ENCODE data around the gene COX4I2. TPM values are rescaled to one million over a fixed set of nuclear protein-coding genes. Genes with fewer than 3 reads are reported as not detected.
"Not testable (repeated sequence)": the region's sequence is repeated elsewhere in the genome, so short reads cannot be mapped to it uniquely, and the experiment has no call there.

The COX4I2 gene
- total and polyA plus RNA-seq, 2 experiments from 2014 or later, result not detected

DNA sequence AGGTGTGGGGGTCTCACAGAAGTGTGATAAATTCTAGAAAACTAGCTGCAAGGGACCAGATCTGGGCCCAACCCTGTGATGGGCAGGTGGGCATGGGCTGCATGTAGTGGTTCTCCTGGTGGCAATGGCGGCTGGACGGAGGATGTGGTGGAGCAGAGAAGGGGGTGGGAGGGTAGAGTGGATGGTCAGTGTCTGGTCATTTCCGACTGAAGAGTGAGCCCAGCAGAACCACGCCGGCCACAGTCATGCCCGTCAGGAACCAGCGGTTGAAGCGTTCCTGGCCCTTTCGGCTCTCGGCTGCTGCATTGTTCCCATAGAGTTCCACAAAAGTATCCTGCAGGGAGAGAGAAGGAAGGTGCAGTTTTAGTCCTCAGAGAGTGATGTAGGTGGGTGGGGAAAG is 28.0 kb downstream of the COX4I2 start:
- TF ChIP-seq EZH2 (IDR thresholded peaks at IDR 0.05; ENCODE audit: insufficient read depth, poor library complexity, severe bottlenecking), result no peak
- no peak for TF ChIP-seq EZH2phosphoT487 (IDR thresholded peaks at IDR 0.05; ENCODE audit: insufficient read depth, low read depth)
- Histone ChIP-seq H3F3A (ENCODE audit: insufficient read depth) (peaks cover 12% of the 10 kb centered on the region; the same call in 1 of the 2 replicates), H3K4me1 (ENCODE audit: insufficient read depth) (0 out of 2 replicates have a peak, but pooled peaks cover 9% of the 10 kb centered on the region), H3K27ac (no peak overlapping the region), H3K4me2 (ENCODE audit: unreplicated experiment) (no peak overlapping the region), H3K79me2 (ENCODE audit: insufficient read depth) (peaks cover 50% of the 10 kb centered on the region), H3K27me3 (replicated peaks; ENCODE audit: insufficient read depth) (no peaks in the 10 kb centered on the region), H3K9ac (no peak overlapping the region), H2AFZ (no peak overlapping the region), H3K9me3 (ENCODE audit: low read depth) (no peaks in the 10 kb centered on the region), H3K4me3 (no peak overlapping the region), H3K9me2 (ENCODE audit: insufficient read depth) (no peaks in the 10 kb centered on the region), H4K20me1 (ENCODE audit: insufficient read depth) (no peaks in the 10 kb centered on the region), H3K36me3 (ENCODE audit: low read depth) (no peaks in the 10 kb centered on the region; the same call in 1 of the 2 replicates)
- in situ Hi-C loops (cut with MboI), result loop anchor here (10.0 kb wide), 1 partner anchor 59 kb away; the partner anchor contains the start of gene BCL2L1
- 96% methylated on average over 7 to 10 of the region's 10 CpGs for WGBS, 2 experiments (ENCODE audit: low coverage in 1 of 2, low lambda C conversion rate in 2 of 2, missing lambda C conversion rate in 2 of 2)
- no peak for DNase-seq

DNA sequence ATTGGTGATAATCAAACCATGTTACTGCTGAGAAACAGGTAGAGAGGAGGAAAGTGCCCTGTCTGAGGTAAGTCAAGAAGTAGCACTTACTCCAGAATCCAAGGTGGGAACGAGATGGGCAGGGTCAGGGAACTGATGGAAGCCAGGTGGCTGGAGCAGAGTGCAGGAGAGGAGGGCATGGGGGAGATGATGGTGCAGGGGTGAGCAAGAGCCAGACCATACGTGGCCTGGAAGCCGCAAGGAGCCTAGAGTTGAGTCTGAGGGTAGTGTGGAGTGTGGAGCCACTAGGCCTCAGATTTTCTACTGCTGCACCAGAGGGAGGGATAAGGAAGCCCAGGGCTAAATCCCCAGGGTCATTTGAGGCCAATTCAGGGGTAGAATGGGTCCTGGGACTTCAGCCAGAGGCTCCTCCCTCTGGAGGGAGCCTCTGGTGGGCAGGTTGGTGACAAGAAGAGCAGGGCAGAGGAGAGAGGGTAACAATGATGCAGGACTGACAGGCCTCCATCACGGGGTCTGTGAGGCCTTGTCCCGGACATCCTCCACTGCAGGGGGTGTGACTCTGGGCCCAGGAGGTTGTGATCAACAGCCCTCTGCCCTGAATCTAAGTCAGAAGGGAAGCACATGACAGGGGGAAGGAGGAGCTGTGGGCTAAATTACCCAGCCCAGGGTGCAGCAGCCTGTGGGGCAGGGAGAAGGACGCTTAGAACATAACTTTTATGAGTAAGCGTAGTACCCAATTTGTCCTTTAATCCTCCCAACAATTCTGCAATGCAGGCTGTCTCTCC is 28.7 kb downstream of the COX4I2 start:
- H3K4me2 ChIP-seq (ENCODE audit: unreplicated experiment), result no peak overlapping the region
- H2AFZ ChIP-seq, result no peak overlapping the region
- H3K27ac ChIP-seq, result no peak overlapping the region
- no peaks in the 10 kb centered on the region for H3K27me3 ChIP-seq (replicated peaks; ENCODE audit: insufficient read depth)
- peaks cover 57% of the 10 kb centered on the region for H3K79me2 ChIP-seq (ENCODE audit: insufficient read depth)
- peaks cover 12% of the 10 kb centered on the region; the same call in 1 of the 2 replicates for H3F3A ChIP-seq (ENCODE audit: insufficient read depth)
- WGBS, 2 experiments (ENCODE audit: low coverage in 1 of 2, low lambda C conversion rate in 2 of 2, missing lambda C conversion rate in 2 of 2), result 55 to 62% methylated on average over 7 of the region's 7 CpGs
- TF ChIP-seq EZH2phosphoT487 (IDR thresholded peaks at IDR 0.05; ENCODE audit: insufficient read depth, low read depth) (no peak), EZH2 (IDR thresholded peaks at IDR 0.05; ENCODE audit: insufficient read depth, poor library complexity, severe bottlenecking) (no peak)
- no peak overlapping the region for H3K4me3 ChIP-seq
- no peak for DNase-seq
- no peak overlapping the region for H3K9ac ChIP-seq
- no peaks in the 10 kb centered on the region; the same call in 1 of the 2 replicates for H3K36me3 ChIP-seq (ENCODE audit: low read depth)
- H3K4me1 ChIP-seq (ENCODE audit: insufficient read depth), result 0 out of 2 replicates have a peak, but pooled peaks cover 9% of the 10 kb centered on the region
- in situ Hi-C loops (cut with MboI), result loop anchor here (10.0 kb wide), 1 partner anchor 58 kb away; the partner anchor contains the start of gene BCL2L1
- no peaks in the 10 kb centered on the region for H3K9me3 ChIP-seq (ENCODE audit: low read depth)
- H4K20me1 ChIP-seq (ENCODE audit: insufficient read depth), result no peaks in the 10 kb centered on the region
- no peaks in the 10 kb centered on the region for H3K9me2 ChIP-seq (ENCODE audit: insufficient read depth)

DNA sequence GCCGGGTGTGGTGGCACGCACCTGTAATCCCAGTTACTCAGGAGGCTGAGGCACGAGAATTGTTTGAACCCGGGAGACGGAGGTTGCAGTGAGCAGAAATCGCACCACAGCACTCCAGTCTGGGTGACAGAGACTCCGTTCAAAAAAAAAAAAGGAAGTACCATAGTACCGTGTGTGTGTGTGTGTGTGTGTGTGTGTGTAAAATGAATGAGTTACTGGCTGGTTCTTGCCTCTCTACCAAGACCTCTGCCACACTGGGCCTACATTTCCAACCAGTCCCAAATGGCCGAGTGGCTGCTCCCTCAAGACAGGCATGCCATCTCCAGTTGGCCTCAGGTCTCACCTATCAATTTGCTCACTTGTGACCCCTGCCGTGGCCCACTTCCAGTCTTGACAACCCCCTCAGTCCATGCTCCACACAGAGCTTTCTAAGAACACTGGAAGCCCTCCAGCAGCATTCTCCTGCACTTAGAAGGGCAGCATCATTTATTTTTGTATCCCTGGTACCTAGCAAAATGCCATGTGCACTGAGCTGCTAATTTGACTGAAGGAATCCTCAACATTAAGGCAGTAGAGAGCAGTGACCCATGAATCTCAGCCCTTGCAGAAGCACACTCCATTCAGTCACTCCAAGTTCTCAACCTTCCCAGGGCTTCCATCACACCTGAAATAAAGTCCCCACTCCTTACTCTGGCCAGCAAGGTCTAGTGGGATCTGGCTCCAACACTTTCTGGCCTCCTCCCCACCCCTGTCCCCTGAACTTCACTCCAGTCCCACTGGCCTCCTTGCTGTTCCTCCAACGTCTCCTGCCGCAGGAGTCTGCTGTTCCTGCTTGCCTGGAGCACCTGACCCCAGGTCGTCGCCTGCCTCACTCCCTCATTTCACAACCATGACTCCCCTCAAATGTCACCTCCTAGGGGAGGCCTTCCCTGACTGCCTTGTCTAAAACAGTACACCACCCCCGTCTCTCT is 29.9 kb downstream of the COX4I2 start:
- Histone ChIP-seq H3F3A (ENCODE audit: insufficient read depth) (peaks cover 7% of the 10 kb centered on the region; the same call in 1 of the 2 replicates), H3K4me2 (ENCODE audit: unreplicated experiment) (no peak overlapping the region), H3K79me2 (ENCODE audit: insufficient read depth) (peaks cover 66% of the 10 kb centered on the region), H3K9me2 (ENCODE audit: insufficient read depth) (no peaks in the 10 kb centered on the region), H2AFZ (no peak overlapping the region), H3K9me3 (ENCODE audit: low read depth) (no peaks in the 10 kb centered on the region), H3K27ac (no peak overlapping the region), H3K4me3 (no peak overlapping the region), H4K20me1 (ENCODE audit: insufficient read depth) (no peaks in the 10 kb centered on the region), H3K27me3 (replicated peaks; ENCODE audit: insufficient read depth) (no peaks in the 10 kb centered on the region), H3K9ac (no peak overlapping the region), H3K4me1 (ENCODE audit: insufficient read depth) (0 out of 2 replicates have a peak, but pooled peaks cover 2% of the 10 kb centered on the region), H3K36me3 (ENCODE audit: low read depth) (no peaks in the 10 kb centered on the region; the same call in 1 of the 2 replicates)
- WGBS, 2 experiments (ENCODE audit: low coverage in 1 of 2, low lambda C conversion rate in 2 of 2, missing lambda C conversion rate in 2 of 2), result 98 to 99% methylated on average over 13 to 15 of the region's 15 CpGs
- TF ChIP-seq EZH2phosphoT487 (IDR thresholded peaks at IDR 0.05; ENCODE audit: insufficient read depth, low read depth) (no peak), EZH2 (IDR thresholded peaks at IDR 0.05; ENCODE audit: insufficient read depth, poor library complexity, severe bottlenecking) (no peak)
- no peak for DNase-seq
- in situ Hi-C loops (cut with MboI), result loop anchor here (10.0 kb wide), 1 partner anchor 57 kb away; the partner anchor contains the start of gene BCL2L1

DNA sequence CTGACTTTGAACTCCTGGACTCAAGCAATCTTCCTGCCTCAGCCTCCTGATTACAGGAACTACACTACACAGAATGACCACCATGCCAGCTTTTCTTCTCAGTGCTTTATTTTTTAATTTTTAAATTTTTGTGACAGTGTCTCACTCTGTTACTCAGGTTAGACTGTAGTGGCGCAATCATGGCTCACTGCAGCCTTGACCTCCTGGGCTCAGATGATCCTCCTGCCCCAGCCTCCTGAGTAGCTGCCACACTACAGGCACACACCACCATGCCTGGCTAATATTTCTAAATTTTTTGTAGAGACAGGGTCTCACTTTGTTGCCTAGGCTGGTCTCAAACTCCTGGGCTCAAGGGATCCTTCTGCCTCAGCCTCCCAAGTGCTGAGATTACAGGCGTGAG is 31.2 kb downstream of the COX4I2 start:
- WGBS, 2 experiments (ENCODE audit: low coverage in 1 of 2, low lambda C conversion rate in 2 of 2, missing lambda C conversion rate in 2 of 2), result 97 to 100% methylated on average over 2 of the region's 2 CpGs
- not testable (repeated sequence) for H4K20me1 ChIP-seq (ENCODE audit: insufficient read depth); DNase-seq; H3K9me3 ChIP-seq (ENCODE audit: low read depth); H3K4me1 ChIP-seq (ENCODE audit: insufficient read depth); H3K9me2 ChIP-seq (ENCODE audit: insufficient read depth); H3K27ac ChIP-seq; H3F3A ChIP-seq (ENCODE audit: insufficient read depth); H3K4me2 ChIP-seq (ENCODE audit: unreplicated experiment); H3K9ac ChIP-seq; H3K27me3 ChIP-seq (replicated peaks; ENCODE audit: insufficient read depth); H3K36me3 ChIP-seq (ENCODE audit: low read depth); H3K4me3 ChIP-seq; H2AFZ ChIP-seq
- in situ Hi-C loops (cut with MboI), result loop anchor here (10.0 kb wide), 1 partner anchor 56 kb away; the partner anchor contains the start of gene BCL2L1
- peaks cover 80% of the 10 kb centered on the region for H3K79me2 ChIP-seq (ENCODE audit: insufficient read depth)

Measured in GM23248 (cell line).